Measurements from ENCODE around the gene FBF1.

The FBF1 gene

GRCh38 chr17:75941442-75941819, 589 bp upstream of the FBF1 start:
- CTCF ChIA-PET, result interaction anchor here (0.7 to 0.8 kb wide), 2 partner anchors 36 to 37 kb away, joined by 3 read pairs; partner anchors contain the start of genes ACOX1 and TEN1
- POLR2A ChIA-PET, result interaction anchor here (0.6 to 1.5 kb wide), 24 partner anchors 9 to 158 kb away, joined by 3 to 13 read pairs (median 5); partner anchors contain the start of genes ACOX1, MRPL38, TEN1 and TRIM65
- DNase-seq (ENCODE audit: extremely low spot score), result peak; percentile 35
- TF ChIP-seq ARNT (IDR thresholded peaks at IDR 0.05) (no peak), BHLHE40 (IDR thresholded peaks at IDR 0.05; ENCODE audit: borderline replicate concordance) (no peak), HDGF (IDR thresholded peaks at IDR 0.05; ENCODE audit: borderline replicate concordance) (no peak), PKNOX1 (IDR thresholded peaks at IDR 0.05) (no peak), NFRKB (IDR thresholded peaks at IDR 0.05) (no peak), FOXK2 (IDR thresholded peaks at IDR 0.05) (no peak), L3MBTL2 (conservative IDR thresholded peaks at IDR 0.05) (no peak), FOXM1 (IDR thresholded peaks at IDR 0.05; ENCODE audit: borderline replicate concordance) (no peak), SP1 (IDR thresholded peaks at IDR 0.05) (no peak)

- CTCF ChIA-PET, result no interaction called here
- no peak for DNase-seq (ENCODE audit: extremely low spot score)
- no peak for TF ChIP-seq ARNT (IDR thresholded peaks at IDR 0.05)
- TF ChIP-seq SP1 (IDR thresholded peaks at IDR 0.05), result no peak
- TF ChIP-seq FOXK2 (IDR thresholded peaks at IDR 0.05), result no peak
- no peak for TF ChIP-seq PKNOX1 (IDR thresholded peaks at IDR 0.05)
- POLR2A ChIA-PET, result interaction anchor here (1.4 kb wide), 1 partner anchor 32 kb away, joined by 3 read pairs; no protein-coding TSS in a partner anchor
Measured at GRCh38 chr17:75937652-75938051, 3.2 kb downstream of the FBF1 start.

GRCh38 chr17:75933808-75934207, 7.0 kb downstream of the FBF1 start:
- no peak for TF ChIP-seq TARDBP (IDR thresholded peaks at IDR 0.05)
- no peak for TF ChIP-seq HDGF (IDR thresholded peaks at IDR 0.05; ENCODE audit: borderline replicate concordance)
- no peak for TF ChIP-seq BHLHE40 (IDR thresholded peaks at IDR 0.05; ENCODE audit: borderline replicate concordance)
- TF ChIP-seq FOXK2 (IDR thresholded peaks at IDR 0.05), result no peak
- TF ChIP-seq NFRKB (IDR thresholded peaks at IDR 0.05), result no peak
- no peak for TF ChIP-seq ARNT (IDR thresholded peaks at IDR 0.05)
- no peak for TF ChIP-seq LEF1 (IDR thresholded peaks at IDR 0.05; ENCODE audit: borderline replicate concordance)
- TF ChIP-seq ZNF384 (IDR thresholded peaks at IDR 0.05), result no peak
- no peak for TF ChIP-seq FOXA1 (IDR thresholded peaks at IDR 0.05)
- TF ChIP-seq FOXM1 (IDR thresholded peaks at IDR 0.05; ENCODE audit: borderline replicate concordance), result no peak
- TF ChIP-seq ELF4 (IDR thresholded peaks at IDR 0.05), result no peak
- no peak for TF ChIP-seq CTBP1 (IDR thresholded peaks at IDR 0.05; ENCODE audit: borderline replicate concordance)
- no peak for TF ChIP-seq SUZ12 (IDR thresholded peaks at IDR 0.05)
- no peak for TF ChIP-seq SP1 (IDR thresholded peaks at IDR 0.05)
- no peak for TF ChIP-seq L3MBTL2 (conservative IDR thresholded peaks at IDR 0.05)
- TF ChIP-seq PKNOX1 (IDR thresholded peaks at IDR 0.05), result no peak
- DNase-seq (ENCODE audit: extremely low spot score), result no peak
- ChIA-PET CTCF (no interaction called here), POLR2A (interaction anchor here (1.2 kb wide), 1 partner anchor 29 kb away, joined by 4 read pairs; the partner anchor contains the start of gene MRPL38)

- no peak for TF ChIP-seq BHLHE40 (IDR thresholded peaks at IDR 0.05; ENCODE audit: borderline replicate concordance)
- TF ChIP-seq SUZ12 (IDR thresholded peaks at IDR 0.05), result no peak
- no peak for TF ChIP-seq LEF1 (IDR thresholded peaks at IDR 0.05; ENCODE audit: borderline replicate concordance)
- no peak for TF ChIP-seq HDGF (IDR thresholded peaks at IDR 0.05; ENCODE audit: borderline replicate concordance)
- no peak for TF ChIP-seq PKNOX1 (IDR thresholded peaks at IDR 0.05)
- TF ChIP-seq SP1 (IDR thresholded peaks at IDR 0.05), result no peak
- no peak for TF ChIP-seq FOXK2 (IDR thresholded peaks at IDR 0.05)
- no peak for TF ChIP-seq ELF4 (IDR thresholded peaks at IDR 0.05)
- DNase-seq (ENCODE audit: extremely low spot score), result no peak
- ChIA-PET CTCF (no interaction called here), POLR2A (interaction anchor here (1.1 to 1.2 kb wide), 2 partner anchors 8 to 28 kb away, joined by 4 to 7 read pairs; partner anchors contain the start of genes FBF1 and MRPL38)
Measured at GRCh38 chr17:75932852-75933251, 8.0 kb downstream of the FBF1 start.

- no peak for TF ChIP-seq SP1 (IDR thresholded peaks at IDR 0.05)
- TF ChIP-seq PKNOX1 (IDR thresholded peaks at IDR 0.05), result no peak
- TF ChIP-seq SUZ12 (IDR thresholded peaks at IDR 0.05), result no peak
- no peak for TF ChIP-seq TARDBP (IDR thresholded peaks at IDR 0.05)
- TF ChIP-seq L3MBTL2 (conservative IDR thresholded peaks at IDR 0.05), result no peak
- no peak for DNase-seq (ENCODE audit: extremely low spot score)
- ChIA-PET CTCF (no interaction called here), POLR2A (no interaction called here)
Measured at GRCh38 chr17:75931062-75931461, 9.8 kb downstream of the FBF1 start.

Measured in HEK293T (cell line).